Ectodermal cell (in vitro differentiated cells): ENCODE results near the gene MROH2B.

Experiments
- H3K27ac ChIP-seq: 2 replicates; pipeline ENCODE4 v1.7.0; 2013; ENCODE audit warnings: mild to moderate bottlenecking, low read depth, low read length; ENCODE audit not compliant: insufficient read depth, poor library complexity, severe bottlenecking
- H3K27me3 ChIP-seq: 2 replicates; pipeline ENCODE4 v1.7.0; 2013; ENCODE audit warnings: mild to moderate bottlenecking, low read length; ENCODE audit not compliant: insufficient read depth, control insufficient read depth, poor library complexity, severe bottlenecking
- H3K36me3 ChIP-seq: one replicate; pipeline ENCODE4 v1.7.0; 2013; ENCODE audit warnings: low read length; ENCODE audit not compliant: control insufficient read depth, insufficient read depth
- H3K4me1 ChIP-seq: one replicate; pipeline ENCODE4 v1.7.0; 2013; ENCODE audit warnings: low read length; ENCODE audit not compliant: control insufficient read depth, insufficient read depth
- H3K4me3 ChIP-seq: 2 replicates; pipeline ENCODE4 v1.7.0; 2013; ENCODE audit warnings: low read depth, low read length, control low read depth; ENCODE audit not compliant: insufficient read depth
- H3K9me3 ChIP-seq: 2 replicates; pipeline ENCODE4 v1.7.0; 2013; ENCODE audit warnings: mild to moderate bottlenecking, low read length, moderate library complexity; ENCODE audit not compliant: control insufficient read depth
- WGBS, 2 experiments: methylation state at CpG; one replicate each; pipeline ENCODE4 v1.1.7; 2013; ENCODE audit warnings: missing lambda C conversion rate in 2 of 2; 5-methylcytosine and 5-hydroxymethylcytosine counted together

The MROH2B gene

GRCh38 chr5:40991981-40992559 lies 79.1 kb downstream of the MROH2B start:
- H3K4me3 ChIP-seq, result no peak overlapping the region
- 73 to 74% methylated on average over 5 of the region's 5 CpGs for WGBS, 2 experiments
- H3K27ac ChIP-seq, result no peak overlapping the region
- no peaks in the 10 kb centered on the region for H3K27me3 ChIP-seq
- no peaks in the 10 kb centered on the region for H3K4me1 ChIP-seq
- no peaks in the 10 kb centered on the region for H3K36me3 ChIP-seq
- H3K9me3 ChIP-seq, result no peaks in the 10 kb centered on the region

GRCh38 chr5:40991168-40991980 lies 79.8 kb downstream of the MROH2B start:
- Histone ChIP-seq H3K27ac (no peak overlapping the region), H3K27me3 (no peaks in the 10 kb centered on the region), H3K4me1 (no peaks in the 10 kb centered on the region), H3K9me3 (no peaks in the 10 kb centered on the region), H3K36me3 (no peaks in the 10 kb centered on the region), H3K4me3 (no peak overlapping the region)
- WGBS, 2 experiments, result 48 to 73% methylated on average over 1 to 2 of the region's 2 CpGs

GRCh38 chr5:40988746-40989510 lies 82.2 kb downstream of the MROH2B start:
- no peaks in the 10 kb centered on the region for H3K27me3 ChIP-seq
- no peaks in the 10 kb centered on the region for H3K4me1 ChIP-seq
- 88 to 96% methylated on average over 8 of the region's 8 CpGs for WGBS, 2 experiments
- no peaks in the 10 kb centered on the region for H3K36me3 ChIP-seq
- no peak overlapping the region for H3K27ac ChIP-seq
- no peaks in the 10 kb centered on the region for H3K9me3 ChIP-seq
- H3K4me3 ChIP-seq, result no peak overlapping the region

GRCh38 chr5:40987349-40987748 lies 83.8 kb downstream of the MROH2B start:
- Histone ChIP-seq H3K27me3 (no peaks in the 10 kb centered on the region), H3K27ac (no peak overlapping the region), H3K9me3 (no peaks in the 10 kb centered on the region), H3K36me3 (no peaks in the 10 kb centered on the region), H3K4me1 (no peaks in the 10 kb centered on the region), H3K4me3 (no peak overlapping the region)

GRCh38 chr5:40986666-40987065 lies 84.5 kb downstream of the MROH2B start:
- H3K4me3 ChIP-seq, result no peak overlapping the region
- no peaks in the 10 kb centered on the region for H3K9me3 ChIP-seq
- H3K36me3 ChIP-seq, result no peaks in the 10 kb centered on the region
- 98 to 99% methylated on average over 3 of the region's 3 CpGs for WGBS, 2 experiments
- no peak overlapping the region for H3K27ac ChIP-seq
- no peaks in the 10 kb centered on the region for H3K4me1 ChIP-seq
- H3K27me3 ChIP-seq, result no peaks in the 10 kb centered on the region

GRCh38 chr5:40985501-40985900 lies 85.6 kb downstream of the MROH2B start:
- no peaks in the 10 kb centered on the region for H3K9me3 ChIP-seq
- no peaks in the 10 kb centered on the region for H3K27me3 ChIP-seq
- H3K4me3 ChIP-seq, result no peak overlapping the region
- no peaks in the 10 kb centered on the region for H3K4me1 ChIP-seq
- 62 to 63% methylated on average over 4 of the region's 4 CpGs for WGBS, 2 experiments
- H3K27ac ChIP-seq, result no peak overlapping the region
- no peaks in the 10 kb centered on the region for H3K36me3 ChIP-seq

- H3K27ac ChIP-seq, result no peak overlapping the region
- H3K4me3 ChIP-seq, result no peak overlapping the region
- 91 to 97% methylated on average over 3 of the region's 3 CpGs for WGBS, 2 experiments
- H3K36me3 ChIP-seq, result no peaks in the 10 kb centered on the region
- no peaks in the 10 kb centered on the region for H3K27me3 ChIP-seq
- no peaks in the 10 kb centered on the region for H3K4me1 ChIP-seq
- H3K9me3 ChIP-seq, result no peaks in the 10 kb centered on the region
Measured at GRCh38 chr5:40984884-40985283, 86.3 kb downstream of the MROH2B start.

GRCh38 chr5:40983781-40984180 lies 87.4 kb downstream of the MROH2B start:
- H3K27me3 ChIP-seq, result no peaks in the 10 kb centered on the region
- H3K4me1 ChIP-seq, result no peaks in the 10 kb centered on the region
- no peaks in the 10 kb centered on the region for H3K9me3 ChIP-seq
- H3K27ac ChIP-seq, result no peak overlapping the region
- H3K36me3 ChIP-seq, result no peaks in the 10 kb centered on the region
- no peak overlapping the region for H3K4me3 ChIP-seq
- 92 to 97% methylated on average over 3 of the region's 3 CpGs for WGBS, 2 experiments

GRCh38 chr5:40981420-40981819 lies 89.7 kb downstream of the MROH2B start:
- Histone ChIP-seq H3K4me3 (no peak overlapping the region), H3K27ac (no peak overlapping the region), H3K27me3 (no peaks in the 10 kb centered on the region), H3K36me3 (no peaks in the 10 kb centered on the region), H3K4me1 (no peaks in the 10 kb centered on the region), H3K9me3 (no peaks in the 10 kb centered on the region)
- WGBS, 2 experiments, result 97% methylated on average over 9 of the region's 9 CpGs

GRCh38 chr5:40976836-40977235 lies 94.3 kb downstream of the MROH2B start:
- 78 to 95% methylated on average over 3 of the region's 3 CpGs for WGBS, 2 experiments
- no peak overlapping the region for H3K27ac ChIP-seq
- H3K4me3 ChIP-seq, result no peak overlapping the region
- no peaks in the 10 kb centered on the region for H3K9me3 ChIP-seq
- H3K4me1 ChIP-seq, result no peaks in the 10 kb centered on the region
- no peaks in the 10 kb centered on the region for H3K27me3 ChIP-seq
- H3K36me3 ChIP-seq, result no peaks in the 10 kb centered on the region
